ENCODE data around the gene RASGEF1B.

RASGEF1B gene

GRCh38 chr4:81405900-81406401, 65.8 kb downstream of the RASGEF1B start:
- TF ChIP-seq CTCF (IDR thresholded peaks at IDR 0.05; ENCODE audit: low read depth, low read length) = peak; percentile 43
- 0 out of 2 replicates have a peak overlapping the region, but pooled peaks have one; percentile 1 for H3K4me3 ChIP-seq (ENCODE audit: low read depth, low read length)

- H3K4me3 ChIP-seq (ENCODE audit: low read depth, low read length) = no peak overlapping the region
- no peak for TF ChIP-seq CTCF (IDR thresholded peaks at IDR 0.05; ENCODE audit: low read depth, low read length)
Observed at GRCh38 chr4:81404741-81405140, 67.0 kb downstream of the RASGEF1B start.

- TF ChIP-seq CTCF (IDR thresholded peaks at IDR 0.05; ENCODE audit: low read depth, low read length) = no peak
- H3K4me3 ChIP-seq (ENCODE audit: low read depth, low read length) = no peak overlapping the region
Observed at GRCh38 chr4:81404294-81404693, 67.4 kb downstream of the RASGEF1B start.

GRCh38 chr4:81399306-81400086, 72.2 kb downstream of the RASGEF1B start:
- H3K4me3 ChIP-seq (ENCODE audit: low read depth, low read length) = no peak overlapping the region
- no peak for TF ChIP-seq CTCF (IDR thresholded peaks at IDR 0.05; ENCODE audit: low read depth, low read length)

GRCh38 chr4:81398379-81398778, 73.3 kb downstream of the RASGEF1B start:
- no peak for TF ChIP-seq CTCF (IDR thresholded peaks at IDR 0.05; ENCODE audit: low read depth, low read length)
- H3K4me3 ChIP-seq (ENCODE audit: low read depth, low read length) = no peak overlapping the region

- TF ChIP-seq CTCF (IDR thresholded peaks at IDR 0.05; ENCODE audit: low read depth, low read length) = no peak
- no peak overlapping the region for H3K4me3 ChIP-seq (ENCODE audit: low read depth, low read length)
Observed at GRCh38 chr4:81397635-81398034, 74.1 kb downstream of the RASGEF1B start.

GRCh38 chr4:81395239-81395638, 76.5 kb downstream of the RASGEF1B start:
- TF ChIP-seq CTCF (IDR thresholded peaks at IDR 0.05; ENCODE audit: low read depth, low read length) = no peak
- H3K4me3 ChIP-seq (ENCODE audit: low read depth, low read length) = no peak overlapping the region
